GM18511 (cell line): ENCODE data around the gene ID3.

Source experiments
- ATAC-seq: cut with Tn5 transposase; IDR thresholded peaks from one replicate; pipeline ENCODE4 v1.9.1; 2021; ENCODE audit warnings: mild to moderate bottlenecking, moderate library complexity; ENCODE audit not compliant: unreplicated experiment

The ID3 gene, protein sequence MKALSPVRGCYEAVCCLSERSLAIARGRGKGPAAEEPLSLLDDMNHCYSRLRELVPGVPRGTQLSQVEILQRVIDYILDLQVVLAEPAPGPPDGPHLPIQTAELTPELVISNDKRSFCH

GRCh38 chr1:23559136-23559984 is at the start of gene ID3:
Gene ID3, minus strand, starts transcription at chr1:23559501. Its CDS starts 75 bp downstream, at chr1:23559426.
- peak; percentile 67 for ATAC-seq

GRCh38 chr1:23607944-23608343 is 48.6 kb upstream of the ID3 start:
- no peak for ATAC-seq

DNA sequence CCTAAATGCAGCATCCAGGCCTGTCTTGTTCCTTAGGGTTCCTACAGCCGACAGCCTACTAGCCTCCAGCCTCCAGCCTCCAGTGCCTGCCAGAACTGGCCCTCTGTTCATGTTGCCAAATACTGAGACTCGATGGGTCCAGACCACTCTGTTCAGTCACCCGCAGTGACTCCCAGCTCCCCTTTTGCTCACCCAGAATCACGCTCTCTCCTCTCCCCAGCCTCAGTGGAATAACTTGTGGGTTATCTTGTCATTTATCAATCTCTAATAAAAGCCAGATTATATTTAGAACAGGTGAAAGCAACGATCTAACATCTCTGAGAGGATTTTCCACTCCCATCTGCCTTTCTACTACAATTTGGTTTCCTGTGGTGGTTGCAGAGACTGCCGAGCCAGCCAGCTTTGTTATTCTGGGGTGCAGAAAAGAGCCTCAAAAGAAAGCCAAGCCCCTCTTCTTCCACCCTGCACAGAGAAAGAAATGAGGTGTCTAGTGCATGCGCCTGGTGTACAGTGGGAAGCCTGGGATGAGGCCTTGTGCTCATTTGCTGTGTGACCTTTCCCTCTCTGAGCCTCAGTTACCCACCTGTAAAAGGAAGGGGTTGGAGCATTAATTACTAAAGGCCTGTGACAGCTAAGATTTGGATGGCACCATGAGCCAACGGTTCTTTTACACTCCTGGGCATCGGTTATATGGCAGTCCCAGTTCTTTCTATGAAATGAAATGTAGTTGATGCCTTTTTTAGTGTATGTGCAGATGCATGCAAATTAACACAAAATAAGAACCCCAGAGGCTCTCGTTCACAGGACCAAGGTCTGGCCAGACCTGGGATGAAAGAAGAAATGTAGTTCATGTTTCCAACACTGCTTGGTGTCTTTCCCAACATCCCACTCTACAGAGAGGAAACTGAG is 42.9 kb upstream of the ID3 start:
- ATAC-seq = no peak

GRCh38 chr1:23601135-23601967 is 42.0 kb upstream of the ID3 start:
- ATAC-seq = no peak

- ATAC-seq = no peak
Measured at GRCh38 chr1:23600283-23600682, 41.0 kb upstream of the ID3 start.

- no peak for ATAC-seq
Measured at GRCh38 chr1:23599125-23599524, 39.8 kb upstream of the ID3 start.

DNA sequence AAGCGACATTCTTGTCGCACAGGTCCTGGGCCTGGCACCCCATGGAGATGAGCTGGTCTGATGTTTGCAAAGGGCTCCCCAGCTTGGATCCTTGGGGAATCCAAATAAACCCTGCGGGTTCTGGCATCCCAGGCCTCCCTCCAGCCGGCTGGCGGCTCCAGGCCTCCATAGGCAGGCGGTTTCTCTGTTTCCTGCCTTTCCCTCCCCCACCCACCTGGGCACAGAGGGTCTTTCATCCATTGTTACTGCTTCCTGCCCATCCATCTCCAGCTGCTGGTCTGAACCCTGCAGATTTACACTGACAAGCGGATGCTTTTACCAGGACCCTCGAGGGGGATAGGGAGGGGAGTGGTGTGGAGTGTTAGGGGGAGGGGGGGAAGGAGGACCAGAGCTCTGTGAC is 39.1 kb upstream of the ID3 start:
- ATAC-seq = no peak

- no peak for ATAC-seq
Measured at GRCh38 chr1:23597635-23598388, 38.5 kb upstream of the ID3 start.

- ATAC-seq = no peak
Measured at GRCh38 chr1:23596382-23597358, 37.4 kb upstream of the ID3 start.

DNA sequence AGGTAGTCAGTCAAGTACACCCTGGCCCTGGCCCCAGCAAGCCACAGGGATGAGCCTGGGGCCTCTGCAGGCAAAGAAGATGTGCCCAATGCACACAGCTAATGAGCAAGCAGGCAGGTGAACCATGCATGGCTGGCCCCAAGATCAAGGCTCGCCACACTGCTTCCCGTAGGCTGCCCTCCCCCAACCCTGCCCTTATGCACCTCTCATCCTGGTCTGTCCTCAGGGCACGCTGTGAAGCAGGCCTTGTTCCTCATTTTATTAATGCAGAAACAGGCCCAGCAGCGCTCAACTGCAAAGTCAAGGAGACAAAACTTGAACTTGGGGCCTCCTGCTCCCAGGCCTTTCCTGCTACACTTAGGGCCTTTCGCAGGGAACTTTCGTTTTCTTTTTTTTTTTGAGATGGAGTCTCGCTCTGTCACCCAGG is 35.6 kb upstream of the ID3 start:
- no peak for ATAC-seq

DNA sequence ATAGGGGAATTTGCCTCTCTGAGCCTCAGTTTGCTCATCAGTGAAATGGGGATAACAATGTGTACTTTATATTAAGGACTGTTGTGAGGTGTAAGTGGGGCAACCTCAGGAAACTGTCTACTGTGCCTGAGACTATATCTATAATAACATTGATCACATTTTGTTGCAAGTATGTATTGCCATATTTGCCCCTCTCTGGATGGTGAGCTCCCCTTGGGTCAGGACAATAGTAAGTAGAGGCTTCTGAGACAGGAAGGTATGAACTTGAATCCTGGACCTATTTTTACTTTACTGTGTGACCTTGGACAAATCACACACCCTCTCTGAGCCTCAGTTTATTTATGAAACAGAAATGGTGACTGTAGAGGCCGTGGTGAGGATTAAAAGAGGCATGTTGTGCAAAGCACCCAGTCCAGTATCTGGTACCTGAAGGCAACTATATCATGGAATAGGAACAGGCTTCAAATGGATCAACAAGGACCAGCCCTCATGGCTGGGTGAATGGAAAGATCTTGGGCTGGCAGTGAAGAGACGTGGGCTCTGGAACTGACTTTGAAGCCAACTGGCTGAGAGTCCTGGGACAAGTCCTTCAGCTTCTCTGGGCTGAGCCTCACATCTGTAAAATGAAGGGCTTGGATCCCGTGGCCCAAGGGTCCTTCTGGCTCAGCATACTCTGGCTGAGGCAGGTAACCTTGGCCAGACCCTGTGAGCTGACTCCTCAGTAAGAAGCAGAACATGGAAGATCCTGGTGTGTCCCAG is 35.0 kb upstream of the ID3 start:
- no peak for ATAC-seq

GRCh38 chr1:23593556-23594148 is 34.4 kb upstream of the ID3 start:
- no peak for ATAC-seq

DNA sequence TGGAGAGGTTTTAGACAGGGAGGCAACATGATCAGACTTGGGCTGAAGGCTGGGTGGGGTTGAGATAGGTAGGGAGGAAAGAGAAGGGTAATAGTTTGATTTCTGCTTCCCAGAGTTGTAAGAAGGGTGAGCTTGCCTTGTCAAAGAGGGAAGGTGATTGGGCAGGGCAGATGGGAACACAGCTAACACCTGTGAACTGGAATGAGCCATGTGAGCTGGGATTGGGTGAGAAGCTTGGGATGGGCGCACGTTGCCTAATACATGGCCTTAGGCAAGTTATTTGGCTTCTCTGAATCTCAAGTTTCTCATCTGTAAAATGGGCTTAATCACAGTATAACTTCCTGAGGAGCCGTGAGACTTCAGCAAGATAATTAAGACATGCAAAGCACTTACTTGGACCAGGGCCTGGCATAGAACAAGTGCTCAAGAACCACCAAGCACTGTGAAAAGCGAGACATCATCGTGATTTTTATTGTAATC is 33.8 kb upstream of the ID3 start:
- ATAC-seq = no peak

- no peak for ATAC-seq
Measured at GRCh38 chr1:23592209-23592892, 33.0 kb upstream of the ID3 start.

GRCh38 chr1:23591460-23592208 is 32.3 kb upstream of the ID3 start:
- ATAC-seq = peak; percentile 47
